DND-41 (cell line): Measurements from ENCODE around the gene ATP6V0A1.

Source experiments
- ATAC-seq: fragments of 200-7000 bp; cut with Tn5 transposase; 3 replicates; pipeline ENCODE4 v1.9.1; 2021; ENCODE audit warnings: low read depth; ENCODE audit not compliant: insufficient read depth
- DNase-seq: peaks from one replicate; pipeline ENCODE4 v3.0.0-alpha.2; 2020
- H2AFZ ChIP-seq: 2 replicates; pipeline ENCODE4 v1.6.0; 2012; ENCODE audit warnings: low read depth, low read length
- H3K27ac ChIP-seq: 2 replicates; pipeline ENCODE4 v1.5.1; 2012; ENCODE audit warnings: low read length, inconsistent platforms
- H3K27me3 ChIP-seq: fragments of 200-600 bp; sonication (generic); 2 replicates; pipeline ENCODE4 v1.6.0; 2012; ENCODE audit warnings: low read length, mild to moderate bottlenecking, inconsistent platforms; ENCODE audit not compliant: insufficient read depth, poor library complexity
- H3K36me3 ChIP-seq: 2 replicates; pipeline ENCODE4 v1.5.1; 2012; ENCODE audit warnings: low read length, inconsistent platforms; ENCODE audit not compliant: insufficient read depth
- H3K4me1 ChIP-seq: 2 replicates; pipeline ENCODE4 v1.5.1; 2012; ENCODE audit warnings: mild to moderate bottlenecking, low read length; ENCODE audit not compliant: insufficient read depth
- H3K4me2 ChIP-seq: 2 replicates; pipeline ENCODE4 v1.6.0; 2012; ENCODE audit warnings: mild to moderate bottlenecking, moderate library complexity, low read length, inconsistent platforms; ENCODE audit not compliant: insufficient read depth
- H3K4me3 ChIP-seq, 2 experiments: fragments of 200-600 bp in 1 of 2; shearing (Covaris generic) in 1 of 2; 2 replicates each; pipeline ENCODE4 v1.5.1; 2012 to 2016; ENCODE audit warnings: inconsistent platforms in 2 of 2, low read length in 2 of 2, mild to moderate bottlenecking in 2 of 2, low read depth in 1 of 2, moderate library complexity in 1 of 2
- H3K79me2 ChIP-seq: 2 replicates; pipeline ENCODE4 v1.6.0; 2012; ENCODE audit warnings: low read length, inconsistent platforms; ENCODE audit not compliant: insufficient read depth
- H3K9ac ChIP-seq: 2 replicates; pipeline ENCODE4 v1.6.0; 2012; ENCODE audit warnings: low read depth, mild to moderate bottlenecking, inconsistent platforms, low read length, moderate library complexity
- H3K9me3 ChIP-seq: 2 replicates; pipeline ENCODE4 v1.5.1; 2012; ENCODE audit warnings: low read length, moderate library complexity, mild to moderate bottlenecking, inconsistent platforms; ENCODE audit not compliant: insufficient read depth, severe bottlenecking
- H4K20me1 ChIP-seq: 2 replicates; pipeline ENCODE4 v1.6.0; 2012; ENCODE audit warnings: low read length; ENCODE audit not compliant: insufficient read depth
- EZH2 ChIP-seq: IDR thresholded peaks from 3 replicates; pipeline ENCODE4 v1.6.1; 2012; ENCODE audit warnings: borderline replicate concordance, low read depth, mild to moderate bottlenecking, moderate library complexity, low read length, inconsistent platforms; ENCODE audit not compliant: severe bottlenecking
- TF ChIP-seq, protein P1 (sequence below): IDR thresholded peaks from 2 replicates; pipeline ENCODE4 v1.5.1; 2012; ENCODE audit warnings: borderline replicate concordance, low read length, moderate library complexity, mild to moderate bottlenecking; ENCODE audit not compliant: poor library complexity, severe bottlenecking; ENCODE audit errors: extremely low read depth

Gene ATP6V0A1

DNA sequence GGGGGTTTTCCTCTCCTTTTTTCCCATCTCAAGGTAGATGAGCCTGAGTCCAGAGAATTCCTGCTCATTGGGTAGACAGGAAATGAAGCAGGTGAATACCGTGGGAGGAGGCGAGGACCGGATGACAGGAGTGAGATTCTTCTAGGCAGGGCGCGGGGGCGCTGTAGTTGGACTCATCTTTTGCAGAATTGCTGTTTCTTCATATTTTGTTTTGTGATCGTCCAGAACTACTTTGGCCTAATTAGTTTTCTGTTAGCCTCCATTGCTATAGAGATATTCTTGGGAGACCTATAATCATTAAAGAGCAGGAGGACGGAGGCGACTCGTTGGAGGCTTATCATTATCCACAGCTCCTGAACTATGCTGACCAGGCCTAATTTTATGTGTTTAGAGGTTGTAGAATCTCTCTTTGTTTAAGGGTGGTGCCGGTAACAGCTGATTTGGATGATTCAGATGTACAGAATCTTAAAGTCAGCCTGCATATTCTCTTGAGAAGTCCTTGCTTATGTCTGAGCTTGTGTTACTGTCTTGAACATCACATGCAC, 650 bp downstream of the ATP6V0A1 start:
- no peak for DNase-seq
- no peak overlapping the region for H3K27ac ChIP-seq
- H3K4me3 ChIP-seq: peak overlapping the region in 1 of 2 experiments; percentile 35; a peak in 1 of 4 replicates
- no peaks in the 10 kb centered on the region for H3K36me3 ChIP-seq
- H2AFZ ChIP-seq: no peak overlapping the region
- H3K9me3 ChIP-seq: no peaks in the 10 kb centered on the region
- no peak for TF ChIP-seq EZH2
- TF ChIP-seq, protein P1, sequence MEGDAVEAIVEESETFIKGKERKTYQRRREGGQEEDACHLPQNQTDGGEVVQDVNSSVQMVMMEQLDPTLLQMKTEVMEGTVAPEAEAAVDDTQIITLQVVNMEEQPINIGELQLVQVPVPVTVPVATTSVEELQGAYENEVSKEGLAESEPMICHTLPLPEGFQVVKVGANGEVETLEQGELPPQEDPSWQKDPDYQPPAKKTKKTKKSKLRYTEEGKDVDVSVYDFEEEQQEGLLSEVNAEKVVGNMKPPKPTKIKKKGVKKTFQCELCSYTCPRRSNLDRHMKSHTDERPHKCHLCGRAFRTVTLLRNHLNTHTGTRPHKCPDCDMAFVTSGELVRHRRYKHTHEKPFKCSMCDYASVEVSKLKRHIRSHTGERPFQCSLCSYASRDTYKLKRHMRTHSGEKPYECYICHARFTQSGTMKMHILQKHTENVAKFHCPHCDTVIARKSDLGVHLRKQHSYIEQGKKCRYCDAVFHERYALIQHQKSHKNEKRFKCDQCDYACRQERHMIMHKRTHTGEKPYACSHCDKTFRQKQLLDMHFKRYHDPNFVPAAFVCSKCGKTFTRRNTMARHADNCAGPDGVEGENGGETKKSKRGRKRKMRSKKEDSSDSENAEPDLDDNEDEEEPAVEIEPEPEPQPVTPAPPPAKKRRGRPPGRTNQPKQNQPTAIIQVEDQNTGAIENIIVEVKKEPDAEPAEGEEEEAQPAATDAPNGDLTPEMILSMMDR: peak; percentile 24
- H3K79me2 ChIP-seq: no peaks in the 10 kb centered on the region
- H4K20me1 ChIP-seq: peaks cover 7% of the 10 kb centered on the region; the same call in 1 of the 2 replicates
- peaks cover 44% of the 10 kb centered on the region for H3K4me1 ChIP-seq
- peak overlapping the region; percentile 37 for H3K4me2 ChIP-seq
- peaks cover 15% of the 10 kb centered on the region for H3K27me3 ChIP-seq
- no peak for ATAC-seq
- no peak overlapping the region for H3K9ac ChIP-seq

DNA sequence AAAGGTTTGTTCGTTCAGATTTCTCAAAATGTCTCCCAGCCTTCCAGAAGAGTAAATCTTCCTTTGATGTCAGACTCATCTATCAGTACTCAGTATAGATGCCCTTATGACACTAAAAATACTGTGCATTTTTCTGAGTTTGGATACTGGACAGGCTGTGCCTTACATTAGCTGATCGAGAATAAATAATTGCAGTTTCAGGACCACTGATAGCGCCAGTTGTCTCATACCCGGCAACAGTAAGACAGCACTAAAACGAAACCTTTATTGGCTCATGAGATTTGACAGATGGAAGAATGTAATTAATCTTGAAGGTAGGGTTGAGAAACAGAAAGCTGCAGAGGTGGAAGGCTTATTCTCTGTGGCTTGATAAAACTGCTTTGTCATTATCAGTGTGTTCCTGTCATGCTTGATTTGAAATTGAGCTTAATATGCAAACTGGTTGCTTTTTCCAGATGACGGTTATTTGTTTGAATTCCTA, 1.2 kb downstream of the ATP6V0A1 start:
- H3K4me3 ChIP-seq: no peak overlapping the region
- H3K27me3 ChIP-seq: peaks cover 15% of the 10 kb centered on the region
- no peaks in the 10 kb centered on the region for H3K36me3 ChIP-seq
- H3K4me2 ChIP-seq: peak overlapping the region; percentile 31; the same call in 1 of the 2 replicates
- ATAC-seq (peak; percentile 46), DNase-seq (peak; percentile 18)
- H3K9ac ChIP-seq: no peak overlapping the region
- no peaks in the 10 kb centered on the region for H3K79me2 ChIP-seq
- H2AFZ ChIP-seq: no peak overlapping the region
- no peaks in the 10 kb centered on the region for H3K9me3 ChIP-seq
- TF ChIP-seq, protein P1: no peak
- TF ChIP-seq EZH2: no peak
- H3K27ac ChIP-seq: no peak overlapping the region
- H3K4me1 ChIP-seq: peaks cover 44% of the 10 kb centered on the region
- peaks cover 7% of the 10 kb centered on the region; the same call in 1 of the 2 replicates for H4K20me1 ChIP-seq

DNA sequence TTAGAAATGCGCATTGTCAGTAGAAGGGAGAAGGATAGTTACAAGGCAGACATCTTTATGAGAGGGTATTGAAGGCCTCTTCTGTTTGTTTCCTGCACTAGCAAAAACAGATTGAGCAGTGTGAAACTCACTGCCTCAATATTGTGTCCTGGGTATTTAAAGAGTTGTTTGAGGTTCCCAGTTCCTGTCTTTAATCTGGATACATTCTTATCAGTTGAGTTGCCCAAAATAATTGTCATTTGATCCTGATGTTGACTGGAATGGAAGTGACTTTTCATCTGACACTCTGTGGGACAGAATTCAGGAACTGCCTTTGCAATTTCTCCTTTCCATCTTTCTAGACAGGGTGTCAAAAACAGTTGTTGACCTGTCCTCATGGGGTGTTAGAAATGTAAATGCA, 1.7 kb downstream of the ATP6V0A1 start:
- H3K27ac ChIP-seq: no peak overlapping the region

More for the DNA sequence above, 1.7 kb downstream of the ATP6V0A1 start:
- no peaks in the 10 kb centered on the region for H3K9me3 ChIP-seq
- no peak for ATAC-seq
- H3K4me1 ChIP-seq: peaks cover 44% of the 10 kb centered on the region
- no peak overlapping the region for H3K4me3 ChIP-seq
- peaks cover 15% of the 10 kb centered on the region for H3K27me3 ChIP-seq
- no peak overlapping the region for H3K4me2 ChIP-seq
- H4K20me1 ChIP-seq: peaks cover 7% of the 10 kb centered on the region; the same call in 1 of the 2 replicates
- no peak overlapping the region for H2AFZ ChIP-seq
- no peak overlapping the region for H3K9ac ChIP-seq
- H3K36me3 ChIP-seq: no peaks in the 10 kb centered on the region
- no peak for DNase-seq
- no peaks in the 10 kb centered on the region for H3K79me2 ChIP-seq
- TF ChIP-seq, protein P1: no peak
- no peak for TF ChIP-seq EZH2
